ENCODE measurements around the gene CD163.
"Not testable (repeated sequence)": the region's sequence is repeated elsewhere in the genome, so short reads cannot be mapped to it uniquely, and the experiment has no call there.

DNA sequence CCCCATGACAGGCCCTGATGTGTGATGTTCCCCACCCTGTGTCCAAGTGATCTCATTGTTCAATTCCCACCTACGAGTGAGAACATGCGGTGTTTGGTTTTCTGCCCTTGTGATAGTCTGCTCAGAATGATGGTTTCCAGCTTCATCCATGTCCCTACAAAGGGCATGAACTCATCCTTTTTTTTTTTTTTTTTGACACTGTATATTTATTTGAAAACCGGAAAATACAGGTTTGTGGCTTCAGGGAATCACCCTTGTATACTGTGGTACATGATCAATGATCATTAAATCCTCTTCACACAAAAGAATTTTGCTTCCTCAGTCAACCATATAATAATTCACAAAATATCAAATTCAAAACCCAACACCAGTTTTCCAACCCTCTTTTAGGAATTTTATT is 66.1 kb downstream of the CD163 start:
- not testable (repeated sequence) for TF ChIP-seq ZNF561 (tag by site-specific recombination; IDR thresholded peaks at IDR 0.05; ENCODE audit: borderline replicate concordance); ZBTB21 (tag by site-specific recombination; IDR thresholded peaks at IDR 0.05); ZNF248 (tag by site-specific recombination; IDR thresholded peaks at IDR 0.05); SCRT1 (tag by site-specific recombination; IDR thresholded peaks at IDR 0.05; ENCODE audit: borderline replicate concordance); ZNF335 (tag by site-specific recombination; conservative IDR thresholded peaks at IDR 0.05)
- TF ChIP-seq, protein P1, sequence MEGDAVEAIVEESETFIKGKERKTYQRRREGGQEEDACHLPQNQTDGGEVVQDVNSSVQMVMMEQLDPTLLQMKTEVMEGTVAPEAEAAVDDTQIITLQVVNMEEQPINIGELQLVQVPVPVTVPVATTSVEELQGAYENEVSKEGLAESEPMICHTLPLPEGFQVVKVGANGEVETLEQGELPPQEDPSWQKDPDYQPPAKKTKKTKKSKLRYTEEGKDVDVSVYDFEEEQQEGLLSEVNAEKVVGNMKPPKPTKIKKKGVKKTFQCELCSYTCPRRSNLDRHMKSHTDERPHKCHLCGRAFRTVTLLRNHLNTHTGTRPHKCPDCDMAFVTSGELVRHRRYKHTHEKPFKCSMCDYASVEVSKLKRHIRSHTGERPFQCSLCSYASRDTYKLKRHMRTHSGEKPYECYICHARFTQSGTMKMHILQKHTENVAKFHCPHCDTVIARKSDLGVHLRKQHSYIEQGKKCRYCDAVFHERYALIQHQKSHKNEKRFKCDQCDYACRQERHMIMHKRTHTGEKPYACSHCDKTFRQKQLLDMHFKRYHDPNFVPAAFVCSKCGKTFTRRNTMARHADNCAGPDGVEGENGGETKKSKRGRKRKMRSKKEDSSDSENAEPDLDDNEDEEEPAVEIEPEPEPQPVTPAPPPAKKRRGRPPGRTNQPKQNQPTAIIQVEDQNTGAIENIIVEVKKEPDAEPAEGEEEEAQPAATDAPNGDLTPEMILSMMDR (tag by site-specific recombination; IDR thresholded peaks at IDR 0.05) = not testable (repeated sequence)
- TF ChIP-seq, protein P2, sequence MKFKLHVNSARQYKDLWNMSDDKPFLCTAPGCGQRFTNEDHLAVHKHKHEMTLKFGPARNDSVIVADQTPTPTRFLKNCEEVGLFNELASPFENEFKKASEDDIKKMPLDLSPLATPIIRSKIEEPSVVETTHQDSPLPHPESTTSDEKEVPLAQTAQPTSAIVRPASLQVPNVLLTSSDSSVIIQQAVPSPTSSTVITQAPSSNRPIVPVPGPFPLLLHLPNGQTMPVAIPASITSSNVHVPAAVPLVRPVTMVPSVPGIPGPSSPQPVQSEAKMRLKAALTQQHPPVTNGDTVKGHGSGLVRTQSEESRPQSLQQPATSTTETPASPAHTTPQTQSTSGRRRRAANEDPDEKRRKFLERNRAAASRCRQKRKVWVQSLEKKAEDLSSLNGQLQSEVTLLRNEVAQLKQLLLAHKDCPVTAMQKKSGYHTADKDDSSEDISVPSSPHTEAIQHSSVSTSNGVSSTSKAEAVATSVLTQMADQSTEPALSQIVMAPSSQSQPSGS (tag by site-specific recombination; IDR thresholded peaks at IDR 0.05; ENCODE audit: low read depth) = not testable (repeated sequence)
- TF ChIP-seq, protein P3, sequence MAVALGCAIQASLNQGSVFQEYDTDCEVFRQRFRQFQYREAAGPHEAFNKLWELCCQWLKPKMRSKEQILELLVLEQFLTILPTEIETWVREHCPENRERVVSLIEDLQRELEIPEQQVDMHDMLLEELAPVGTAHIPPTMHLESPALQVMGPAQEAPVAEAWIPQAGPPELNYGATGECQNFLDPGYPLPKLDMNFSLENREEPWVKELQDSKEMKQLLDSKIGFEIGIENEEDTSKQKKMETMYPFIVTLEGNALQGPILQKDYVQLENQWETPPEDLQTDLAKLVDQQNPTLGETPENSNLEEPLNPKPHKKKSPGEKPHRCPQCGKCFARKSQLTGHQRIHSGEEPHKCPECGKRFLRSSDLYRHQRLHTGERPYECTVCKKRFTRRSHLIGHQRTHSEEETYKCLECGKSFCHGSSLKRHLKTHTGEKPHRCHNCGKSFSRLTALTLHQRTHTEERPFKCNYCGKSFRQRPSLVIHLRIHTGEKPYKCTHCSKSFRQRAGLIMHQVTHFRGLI (tag by site-specific recombination; IDR thresholded peaks at IDR 0.05) = not testable (repeated sequence)
